HepG2 (cell line): ENCODE data around the gene PPIL6. TPM values are rescaled to one million over a fixed set of nuclear protein-coding genes. Genes with fewer than 3 reads are reported as not detected.
A peak's percentile ranks its signal among the peaks of the same experiment; 100 is the strongest.

Experiments used
- CHD2 ChIP-seq: IDR thresholded peaks from 2 replicates; pipeline ENCODE4 v1.6.1; 2011; ENCODE audit warnings: low read depth, low read length, improper control_type of control experiment
- FOXJ3 ChIP-seq: sonication (generic); formaldehyde crosslinking; IDR thresholded peaks from 2 replicates; pipeline ENCODE4 v1.4.0; 2020; ENCODE audit warnings: missing genetic modification reagents, mild to moderate bottlenecking, borderline replicate concordance
- FOXK2 ChIP-seq: fragments of 450-650 bp; IDR thresholded peaks from 2 replicates; pipeline ENCODE4 v1.6.1; 2016
- ISL2 ChIP-seq: sonication (generic); formaldehyde crosslinking; IDR thresholded peaks from 2 replicates; pipeline ENCODE4 v1.5.0; 2020; ENCODE audit warnings: missing genetic modification reagents
- KAT7 ChIP-seq: IDR thresholded peaks from 2 replicates; pipeline ENCODE4 v1.6.1; 2018; ENCODE audit warnings: borderline replicate concordance, missing compliant biosample characterization
- KMT2B ChIP-seq: IDR thresholded peaks from 2 replicates; pipeline ENCODE4 v1.6.1; 2016; ENCODE audit warnings: missing genetic modification reagents, missing compliant biosample characterization
- LCORL ChIP-seq, 2 experiments: fragments of 450-650 bp in 1 of 2; sonication (generic) in 1 of 2; formaldehyde crosslinking in 1 of 2; IDR thresholded peaks; 2 replicates each; pipeline versions ENCODE4 v1.5.0 to v1.6.1; 2017 to 2020; ENCODE audit warnings: antibody characterized with exemption in 1 of 2, missing genetic modification reagents in 1 of 2
- NBN ChIP-seq: fragments of 450-650 bp; conservative IDR thresholded peaks from 2 replicates; pipeline ENCODE4 v1.6.1; 2017
- REL ChIP-seq: sonication (generic); formaldehyde crosslinking; conservative IDR thresholded peaks from 2 replicates; pipeline ENCODE4 v1.8.0; 2022; ENCODE audit warnings: mild to moderate bottlenecking, missing genetic modification reagents, moderate library complexity
- ZBTB25 ChIP-seq: IDR thresholded peaks from 2 replicates; pipeline ENCODE4 v1.6.1; 2018; ENCODE audit warnings: missing genetic modification reagents
- ZFP36L2 ChIP-seq: sonication (generic); formaldehyde crosslinking; IDR thresholded peaks from 2 replicates; pipeline ENCODE4 v1.4.0; 2020; ENCODE audit warnings: missing genetic modification reagents
- ZNF276 ChIP-seq: sonication (generic); formaldehyde crosslinking; IDR thresholded peaks from 2 replicates; pipeline ENCODE4 v1.4.0; 2020; ENCODE audit warnings: mild to moderate bottlenecking, low read depth, missing genetic modification reagents
- ZNF335 ChIP-seq: sonication (generic); formaldehyde crosslinking; IDR thresholded peaks from 2 replicates; pipeline ENCODE4 v1.4.0; 2020; ENCODE audit warnings: missing genetic modification reagents
- polyA plus RNA-seq, 8 experiments: library from polyadenylated mRNA; depleted of rRNA in 3 of 8; stranded (reverse) in 7 of 8; unstranded in 1 of 8; fragments of >200 nt; fragmentation: Illumina TruSeq in 4 of 8; extraction: Trizol in 4 of 8; gene quantifications; 2 replicates each; pipeline versions ENCODE4 v1.2.1 to v1.2.3, GENCODE V29; 2011 to 2016; ENCODE audit warnings: low read depth in 4 of 8, missing spikeins in 1 of 8, mixed read lengths in 1 of 8; ENCODE audit not compliant: insufficient read depth in 1 of 8
- total RNA-seq, 5 experiments: library from RNA; depleted of rRNA; stranded (reverse); fragments of >200 nt; fragmentation: Illumina TruSeq; extraction: Trizol; gene quantifications; 2 replicates each; pipeline ENCODE4 v1.2.3, GENCODE V29; 2016; ENCODE audit warnings: low read depth in 1 of 5
- TF ChIP-seq, protein P1 (sequence below): sonication (generic); formaldehyde crosslinking; IDR thresholded peaks from 2 replicates; pipeline ENCODE4 v1.5.0; 2020; ENCODE audit warnings: missing genetic modification reagents
- TF ChIP-seq, protein P2 (sequence below): sonication (generic); formaldehyde crosslinking; IDR thresholded peaks from 2 replicates; pipeline ENCODE4 v1.4.0; 2020; ENCODE audit warnings: mild to moderate bottlenecking, missing genetic modification reagents

Gene PPIL6
- total and polyA plus RNA-seq, 2 of the 13 experiments (the other 11 are each of a cell fraction or from before 2014, with no cell fraction given): 0.22 to 0.46 TPM

- TF ChIP-seq, protein P1, sequence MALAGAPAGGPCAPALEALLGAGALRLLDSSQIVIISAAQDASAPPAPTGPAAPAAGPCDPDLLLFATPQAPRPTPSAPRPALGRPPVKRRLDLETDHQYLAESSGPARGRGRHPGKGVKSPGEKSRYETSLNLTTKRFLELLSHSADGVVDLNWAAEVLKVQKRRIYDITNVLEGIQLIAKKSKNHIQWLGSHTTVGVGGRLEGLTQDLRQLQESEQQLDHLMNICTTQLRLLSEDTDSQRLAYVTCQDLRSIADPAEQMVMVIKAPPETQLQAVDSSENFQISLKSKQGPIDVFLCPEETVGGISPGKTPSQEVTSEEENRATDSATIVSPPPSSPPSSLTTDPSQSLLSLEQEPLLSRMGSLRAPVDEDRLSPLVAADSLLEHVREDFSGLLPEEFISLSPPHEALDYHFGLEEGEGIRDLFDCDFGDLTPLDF (CRISPR knock-in tag): no peak
- no peak for TF ChIP-seq ZFP36L2 (CRISPR knock-in tag)
- TF ChIP-seq ZNF276 (CRISPR knock-in tag): no peak
- no peak for TF ChIP-seq NBN
- peak; percentile 100 for TF ChIP-seq FOXK2
- TF ChIP-seq ZNF335 (CRISPR knock-in tag): 0 out of 2 replicates have a peak, but pooled peaks have one; percentile 59
- 0 out of 2 replicates have a peak, but pooled peaks have one; percentile 46 for TF ChIP-seq ZBTB25 (CRISPR knock-in tag)
- TF ChIP-seq REL: no peak
- TF ChIP-seq, protein P2, sequence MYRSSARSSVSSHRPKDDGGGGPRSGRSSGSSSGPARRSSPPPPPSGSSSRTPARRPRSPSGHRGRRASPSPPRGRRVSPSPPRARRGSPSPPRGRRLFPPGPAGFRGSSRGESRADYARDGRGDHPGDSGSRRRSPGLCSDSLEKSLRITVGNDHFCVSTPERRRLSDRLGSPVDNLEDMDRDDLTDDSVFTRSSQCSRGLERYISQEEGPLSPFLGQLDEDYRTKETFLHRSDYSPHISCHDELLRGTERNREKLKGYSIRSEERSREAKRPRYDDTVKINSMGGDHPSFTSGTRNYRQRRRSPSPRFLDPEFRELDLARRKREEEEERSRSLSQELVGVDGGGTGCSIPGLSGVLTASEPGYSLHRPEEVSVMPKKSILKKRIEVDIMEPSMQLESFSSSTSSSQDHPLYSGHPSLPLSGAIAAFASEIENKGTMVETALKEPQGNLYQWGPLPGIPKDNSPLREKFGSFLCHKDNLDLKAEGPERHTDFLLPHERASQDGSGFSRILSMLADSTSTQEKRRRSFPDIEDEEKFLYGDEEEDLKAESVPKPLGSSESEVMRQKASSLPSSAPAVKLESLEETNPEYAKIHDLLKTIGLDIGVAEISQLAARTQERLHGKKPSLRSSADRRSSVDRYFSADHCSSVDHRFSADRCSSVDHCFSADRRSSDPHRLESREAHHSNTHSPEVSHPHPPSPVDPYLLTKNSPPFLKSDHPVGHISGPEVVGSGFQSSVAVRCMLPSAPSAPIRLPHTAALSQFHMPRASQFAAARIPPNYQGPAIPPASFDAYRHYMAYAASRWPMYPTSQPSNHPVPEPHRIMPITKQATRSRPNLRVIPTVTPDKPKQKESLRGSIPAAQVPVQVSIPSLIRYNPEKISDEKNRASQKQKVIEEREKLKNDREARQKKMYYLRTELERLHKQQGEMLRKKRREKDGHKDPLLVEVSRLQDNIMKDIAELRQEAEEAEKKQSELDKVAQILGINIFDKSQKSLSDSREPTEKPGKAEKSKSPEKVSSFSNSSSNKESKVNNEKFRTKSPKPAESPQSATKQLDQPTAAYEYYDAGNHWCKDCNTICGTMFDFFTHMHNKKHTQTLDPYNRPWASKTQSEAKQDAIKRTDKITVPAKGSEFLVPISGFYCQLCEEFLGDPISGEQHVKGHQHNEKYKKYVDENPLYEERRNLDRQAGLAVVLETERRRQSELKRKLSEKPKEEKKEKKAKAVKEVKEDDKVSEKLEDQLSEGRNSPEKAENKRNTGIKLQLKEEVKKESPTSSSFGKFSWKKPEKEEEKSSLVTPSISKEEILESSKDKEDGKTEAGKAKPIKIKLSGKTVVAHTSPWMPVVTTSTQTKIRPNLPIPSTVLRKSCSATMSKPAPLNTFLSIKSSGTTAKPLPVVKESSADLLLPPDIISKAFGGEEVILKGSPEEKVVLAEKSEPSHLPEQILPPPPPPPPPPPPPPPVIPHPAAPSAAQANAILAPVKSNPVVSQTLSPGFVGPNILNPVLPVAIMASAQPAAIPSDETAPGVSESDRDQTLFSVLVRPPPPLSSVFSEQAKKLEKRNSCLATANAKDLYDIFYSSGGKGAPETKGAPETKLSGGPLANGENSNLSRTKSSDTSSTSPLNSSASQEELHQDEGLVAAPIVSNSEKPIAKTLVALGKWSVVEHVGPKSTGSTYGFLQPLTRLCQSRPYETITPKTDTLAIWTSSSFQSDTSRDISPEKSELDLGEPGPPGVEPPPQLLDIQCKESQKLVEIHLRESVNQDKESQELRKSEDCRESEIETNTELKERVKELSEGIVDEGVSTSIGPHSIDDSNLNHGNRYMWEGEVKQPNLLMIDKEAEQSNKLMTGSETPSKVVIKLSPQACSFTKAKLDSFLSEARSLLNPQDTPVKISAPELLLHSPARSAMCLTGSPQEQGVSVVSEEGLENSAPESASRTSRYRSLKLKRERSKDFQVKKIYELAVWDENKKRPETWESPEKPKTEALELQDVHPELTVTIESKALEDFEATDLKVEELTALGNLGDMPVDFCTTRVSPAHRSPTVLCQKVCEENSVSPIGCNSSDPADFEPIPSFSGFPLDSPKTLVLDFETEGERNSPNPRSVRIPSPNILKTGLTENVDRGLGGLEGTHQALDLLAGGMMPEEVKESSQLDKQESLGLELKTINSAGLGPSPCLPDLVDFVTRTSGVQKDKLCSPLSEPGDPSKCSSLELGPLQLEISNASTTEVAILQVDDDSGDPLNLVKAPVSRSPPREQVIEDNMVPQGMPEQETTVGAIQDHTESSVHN: no peak
- TF ChIP-seq ISL2 (CRISPR knock-in tag): peak; percentile 63; the same call in 1 of the 2 replicates
- no peak for TF ChIP-seq FOXJ3 (CRISPR knock-in tag)
- peak; percentile 19 for TF ChIP-seq KMT2B (CRISPR knock-in tag)
- peak; percentile 29; the same call in 1 of the 2 replicates for TF ChIP-seq KAT7 (CRISPR knock-in tag)
- TF ChIP-seq CHD2: peak; percentile 6; the same call in 1 of the 2 replicates
- TF ChIP-seq LCORL (IDR thresholded peaks at IDR 0.05): no peak
- TF ChIP-seq LCORL (CRISPR knock-in tag; IDR thresholded peaks at IDR 0.05): peak; percentile 79
Measured at GRCh38 chr6:109382576-109383437, 57.6 kb downstream of the PPIL6 start (continued).
